Erythroblast (primary cell): ENCODE results near the gene ISM1.

Experiments used
- DNase-seq, 2 experiments: peaks; one replicate each; lab custom pipeline; 2025; lab: John Stamatoyannopoulos, UW
- GATA1 ChIP-seq: IDR thresholded peaks from 2 replicates; pipeline ENCODE4 v1.6.1; 2011; ENCODE audit warnings: low read depth, mild to moderate bottlenecking, control low read depth, low read length, moderate library complexity
- POLR2A ChIP-seq: IDR thresholded peaks from 2 replicates; pipeline ENCODE4 v1.6.1; 2011; ENCODE audit warnings: mild to moderate bottlenecking, low read length

The ISM1 gene

DNA sequence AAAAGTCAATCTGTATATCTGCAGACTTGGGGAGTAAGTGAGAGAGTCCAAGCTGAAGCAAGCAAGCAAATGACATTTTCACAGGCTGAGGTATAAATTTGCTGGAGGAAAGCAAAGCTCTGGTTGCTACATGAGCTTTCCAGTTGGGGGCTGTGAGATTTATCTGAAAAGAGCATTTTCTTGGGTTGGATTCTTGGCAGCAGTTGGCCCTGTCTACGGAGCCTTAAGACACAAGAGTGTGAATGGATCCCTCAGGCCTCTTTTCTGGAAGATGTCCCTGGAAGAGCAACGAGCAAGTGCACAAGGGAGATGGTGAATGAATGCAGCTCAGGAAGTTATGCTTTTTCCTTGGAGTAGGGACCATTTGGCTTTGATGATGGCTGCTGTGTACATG is 30.8 kb downstream of the ISM1 start:
- TF ChIP-seq POLR2A (no peak), GATA1 (no peak)
- no peak for DNase-seq

DNA sequence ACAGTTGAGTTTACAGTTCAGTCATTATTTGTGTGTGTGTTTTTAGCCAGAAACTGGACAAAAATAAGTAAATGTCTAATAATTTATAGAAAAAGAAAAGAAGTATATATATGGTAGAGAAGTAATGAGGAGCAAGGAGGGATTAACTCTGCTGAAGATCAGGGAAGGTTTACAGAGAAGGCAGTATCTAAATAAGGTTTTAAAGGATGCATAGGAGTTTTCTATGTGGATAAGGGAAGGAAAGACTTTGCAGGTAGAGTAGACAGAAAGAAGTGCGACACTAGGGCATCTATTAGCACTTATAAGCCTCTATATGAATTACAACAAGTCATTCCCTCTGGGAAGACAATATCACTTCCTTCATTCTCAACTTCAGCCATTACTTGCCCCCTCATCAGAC is 34.3 kb downstream of the ISM1 start:
- no peak for TF ChIP-seq GATA1
- TF ChIP-seq POLR2A: no peak

DNA sequence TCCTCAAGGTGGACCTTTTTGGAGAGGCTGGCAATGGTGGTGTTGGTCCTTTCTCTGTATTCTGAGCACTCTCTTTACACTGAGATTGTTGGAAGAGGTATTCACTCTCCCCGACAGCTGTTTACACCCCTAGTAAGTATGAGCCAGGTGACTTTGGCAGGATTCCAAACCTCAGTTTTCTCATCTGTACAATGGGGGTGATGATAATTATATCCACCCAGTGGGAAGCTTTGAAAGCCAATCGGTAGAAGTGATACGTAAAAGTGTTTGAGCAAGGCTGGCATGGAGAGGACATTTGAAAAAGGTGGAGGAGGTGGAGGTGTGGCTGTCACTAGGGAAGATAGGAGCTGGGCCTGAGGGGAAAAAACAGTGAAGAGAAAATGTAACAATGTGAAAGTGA is 35.5 kb downstream of the ISM1 start:
- DNase-seq: no peak
- TF ChIP-seq POLR2A: no peak
- no peak for TF ChIP-seq GATA1

More for the DNA sequence above, 34.3 kb downstream of the ISM1 start:
- no peak for DNase-seq

DNA sequence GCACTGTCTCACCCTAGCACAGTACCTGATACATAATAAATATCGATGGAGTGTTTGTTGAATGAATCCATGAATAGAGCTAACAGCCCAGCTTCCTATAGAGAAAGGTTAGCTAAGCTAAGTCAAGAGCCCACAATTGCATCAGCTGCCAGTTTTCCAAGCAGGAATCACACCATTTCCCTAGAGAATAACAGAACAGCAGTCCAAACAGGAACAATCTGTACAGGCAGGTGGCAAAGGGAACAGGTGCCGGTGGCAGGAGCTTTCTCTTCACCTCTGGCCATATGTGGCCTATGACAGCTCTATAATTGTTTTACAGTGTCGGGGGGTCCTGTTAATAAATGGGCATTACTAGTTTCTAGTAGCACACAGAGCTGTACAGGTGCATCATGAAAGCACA is 38.8 kb downstream of the ISM1 start:
- TF ChIP-seq POLR2A: no peak
- TF ChIP-seq GATA1: no peak

DNA sequence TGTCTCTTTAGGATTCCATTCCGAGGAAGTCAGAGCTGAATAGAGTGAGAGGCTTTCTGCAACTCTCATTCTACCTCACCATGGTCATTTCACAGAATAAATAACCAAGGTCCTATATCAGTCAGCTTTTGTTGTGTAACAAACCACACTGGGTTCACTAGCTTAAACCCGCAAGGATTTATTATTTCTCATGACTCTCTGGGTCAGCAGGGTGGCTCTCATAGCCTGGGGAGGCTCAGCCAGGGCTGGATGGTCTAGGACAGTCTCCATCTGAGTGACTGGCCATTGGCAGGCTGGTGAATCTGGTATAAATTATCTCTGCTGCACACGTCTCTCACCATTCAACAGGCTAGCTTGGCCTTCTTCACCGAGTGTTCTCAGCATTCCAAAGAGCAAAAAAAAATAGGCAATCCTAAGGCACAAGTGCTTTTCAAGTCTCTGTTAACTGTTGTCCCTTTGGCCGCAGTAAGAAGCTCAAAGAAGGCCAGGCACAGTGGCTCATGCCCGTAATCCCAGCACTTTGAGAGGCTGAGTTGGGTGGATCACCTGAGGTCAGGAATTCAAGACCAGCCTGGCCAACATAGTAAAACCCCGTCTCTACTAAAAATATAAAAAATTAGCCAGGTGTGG is 39.7 kb downstream of the ISM1 start:
- DNase-seq: no peak
- TF ChIP-seq POLR2A (no peak), GATA1 (no peak)

More for the DNA sequence above, 38.8 kb downstream of the ISM1 start:
- no peak for DNase-seq

DNA sequence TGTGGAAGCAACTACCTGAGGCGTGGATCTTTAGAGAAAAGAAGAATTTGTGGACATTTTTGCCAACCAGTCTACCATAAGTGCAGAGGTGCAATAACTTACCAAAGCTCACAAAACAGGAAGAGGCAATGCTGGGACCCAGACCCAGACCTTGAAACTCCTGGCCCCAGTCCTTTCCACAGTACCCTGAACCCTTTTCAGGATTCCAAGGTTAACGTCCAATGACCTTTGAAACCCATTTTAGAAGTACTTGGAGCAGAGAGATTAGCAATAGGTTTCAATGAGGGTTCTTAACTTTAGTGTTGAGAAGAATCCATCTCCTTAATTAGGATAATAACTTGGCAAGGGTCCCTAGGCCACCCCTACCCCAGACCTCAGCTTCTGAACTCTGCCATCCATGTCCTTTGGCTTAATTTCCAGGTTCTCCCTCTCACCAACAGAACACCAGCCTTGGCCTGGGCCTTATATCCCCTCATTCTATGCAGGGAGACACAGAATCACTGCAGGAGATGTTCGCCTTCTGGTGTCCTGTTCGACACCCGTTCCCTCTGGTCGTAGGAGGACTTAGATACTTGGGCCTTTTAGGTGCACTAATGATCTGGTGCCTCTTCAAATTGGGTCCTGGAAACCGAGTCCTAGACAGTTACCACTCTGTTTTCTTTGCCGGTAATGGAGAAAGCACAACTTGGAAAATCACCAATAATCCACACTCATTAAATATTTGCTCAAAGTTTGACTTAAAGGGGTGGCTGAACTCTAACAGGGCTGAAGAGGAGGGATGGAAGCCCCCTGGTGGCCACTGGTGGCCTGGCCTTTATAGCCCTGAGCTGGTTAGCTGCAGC is 40.6 kb downstream of the ISM1 start:
- no peak for TF ChIP-seq GATA1
- TF ChIP-seq POLR2A: no peak
- DNase-seq: peak; percentile 16 to 28

DNA sequence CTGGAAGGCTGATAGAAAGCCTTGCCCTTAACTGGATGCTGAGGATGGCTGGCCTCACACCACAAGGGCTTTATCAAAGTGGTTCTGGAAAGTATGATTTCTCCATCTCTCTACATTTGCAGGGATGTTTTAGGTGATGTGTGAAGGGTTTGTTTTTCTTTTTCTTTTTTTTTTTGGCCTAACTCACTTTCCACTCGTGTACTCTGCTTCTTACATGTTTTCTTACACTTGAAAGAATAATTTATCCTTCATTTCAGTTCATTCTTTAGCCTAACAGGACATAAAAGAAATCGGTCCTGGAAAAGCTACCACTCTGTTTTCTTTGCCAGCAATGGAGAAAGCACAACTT is 41.2 kb downstream of the ISM1 start:
- no peak for DNase-seq

DNA sequence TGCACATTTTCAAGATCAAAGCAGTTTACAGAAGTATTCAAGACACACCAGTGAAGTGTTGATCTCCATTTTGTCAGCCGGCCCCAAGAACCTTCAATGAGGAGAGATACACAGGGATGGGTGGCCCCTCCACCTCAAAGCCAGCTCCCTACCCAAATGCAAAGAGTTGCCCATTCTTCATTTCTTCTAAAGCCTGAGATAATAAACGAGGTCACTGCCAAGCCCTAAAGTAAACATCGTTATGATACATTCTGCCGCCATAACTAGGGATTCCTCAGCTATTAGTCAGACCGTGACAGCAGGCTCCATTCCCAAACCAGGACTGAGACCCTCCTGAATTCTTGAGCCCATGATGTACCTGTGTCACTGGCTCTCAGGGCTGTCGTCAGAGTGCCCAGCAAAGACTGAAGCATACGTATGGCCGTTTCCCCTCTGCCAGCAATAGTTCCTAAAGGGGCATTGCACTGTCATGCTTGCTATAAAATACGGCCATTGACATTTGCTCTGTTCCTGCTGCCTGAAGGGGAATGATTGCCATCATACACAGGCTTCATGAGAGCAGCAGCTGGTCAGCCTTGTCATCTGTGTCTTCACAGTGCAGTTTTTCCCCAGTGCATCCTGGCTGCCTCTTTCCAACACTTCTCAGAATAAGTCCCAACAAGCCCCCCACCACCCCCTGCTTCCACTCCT is 41.7 kb downstream of the ISM1 start:
- DNase-seq: no peak
- TF ChIP-seq POLR2A (no peak), GATA1 (no peak)

More for the DNA sequence above, 41.2 kb downstream of the ISM1 start:
- TF ChIP-seq POLR2A (no peak), GATA1 (no peak)

DNA sequence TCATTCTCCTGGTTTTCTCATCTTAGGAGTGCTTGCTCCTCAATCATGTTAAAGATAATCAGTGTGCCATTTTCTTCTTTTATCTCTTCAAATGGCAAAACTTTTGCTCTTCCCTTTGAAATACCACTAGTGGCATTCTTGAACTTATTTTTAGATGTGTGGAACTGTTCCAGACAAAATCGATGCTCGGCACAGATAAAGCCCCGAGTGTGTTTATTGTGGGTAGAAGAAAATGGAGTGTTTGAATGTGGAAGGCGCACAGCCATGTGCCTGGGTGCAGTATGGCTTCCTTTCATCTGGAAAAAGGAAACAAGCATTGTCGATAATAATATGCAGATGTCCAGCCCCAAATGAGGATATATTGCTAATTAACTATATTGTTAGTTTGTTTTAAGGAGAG is 42.4 kb downstream of the ISM1 start:
- no peak for TF ChIP-seq POLR2A
- no peak for TF ChIP-seq GATA1
- no peak for DNase-seq

DNA sequence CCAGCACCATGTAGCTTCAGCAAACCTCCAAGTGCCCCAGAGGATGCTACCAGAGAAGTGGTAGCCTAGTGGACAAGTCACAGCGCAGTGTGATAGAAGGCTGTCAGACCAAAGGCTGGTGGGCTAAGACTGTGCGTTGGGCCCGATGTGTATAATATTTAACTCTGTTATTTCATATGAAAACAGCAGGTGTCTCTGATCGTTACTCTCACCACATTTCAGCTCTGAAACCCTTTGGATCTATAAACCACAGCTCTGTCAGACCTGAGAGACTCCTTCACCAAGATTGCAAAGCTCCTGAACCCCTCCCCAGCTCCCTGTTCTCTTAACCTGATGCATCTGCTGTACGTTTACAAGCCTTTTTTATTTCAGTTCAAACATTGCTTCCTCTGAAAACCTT is 43.8 kb downstream of the ISM1 start:
- TF ChIP-seq POLR2A: no peak
- no peak for TF ChIP-seq GATA1
- no peak for DNase-seq

DNA sequence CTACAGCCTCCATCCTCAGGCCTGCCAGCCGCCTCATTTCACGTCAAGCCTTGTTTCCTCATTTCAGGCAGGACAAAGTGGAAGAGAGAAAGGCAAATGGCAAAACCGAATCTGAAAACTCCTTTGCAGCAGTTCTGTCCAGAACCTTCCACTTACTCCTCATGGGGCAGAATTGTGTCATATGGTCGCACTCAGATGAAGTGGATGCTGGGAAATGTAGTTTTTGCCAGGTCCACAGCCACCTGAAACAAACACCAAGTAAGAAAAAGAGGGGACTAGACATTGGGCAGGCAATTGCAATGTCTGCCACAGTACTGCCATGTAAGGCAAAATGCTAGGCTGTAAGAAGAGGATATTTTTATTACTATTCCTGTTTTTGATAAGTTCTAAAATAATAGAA is 44.9 kb downstream of the ISM1 start:
- TF ChIP-seq GATA1: no peak
- TF ChIP-seq POLR2A: no peak
- DNase-seq: no peak

DNA sequence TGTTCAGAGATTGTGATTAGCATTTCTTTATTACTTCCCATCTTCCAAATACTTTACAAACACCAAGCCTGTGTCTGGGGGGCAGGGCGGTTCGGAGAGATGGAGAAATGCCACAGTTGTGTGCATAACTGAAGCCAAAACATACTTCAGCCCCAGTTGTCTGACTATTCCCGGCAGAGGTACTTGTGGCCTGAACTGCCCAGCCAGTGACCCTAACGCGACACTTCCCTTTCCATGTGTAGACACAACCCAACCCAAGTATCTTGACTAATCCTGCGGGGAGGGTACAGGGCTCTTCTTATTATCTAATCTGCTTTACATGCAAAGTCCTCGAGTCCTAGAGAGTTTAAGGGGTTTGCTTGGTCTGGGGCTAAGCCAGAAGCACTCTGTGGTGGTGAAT is 46.2 kb downstream of the ISM1 start:
- TF ChIP-seq GATA1 (no peak), POLR2A (no peak)
- DNase-seq: no peak

DNA sequence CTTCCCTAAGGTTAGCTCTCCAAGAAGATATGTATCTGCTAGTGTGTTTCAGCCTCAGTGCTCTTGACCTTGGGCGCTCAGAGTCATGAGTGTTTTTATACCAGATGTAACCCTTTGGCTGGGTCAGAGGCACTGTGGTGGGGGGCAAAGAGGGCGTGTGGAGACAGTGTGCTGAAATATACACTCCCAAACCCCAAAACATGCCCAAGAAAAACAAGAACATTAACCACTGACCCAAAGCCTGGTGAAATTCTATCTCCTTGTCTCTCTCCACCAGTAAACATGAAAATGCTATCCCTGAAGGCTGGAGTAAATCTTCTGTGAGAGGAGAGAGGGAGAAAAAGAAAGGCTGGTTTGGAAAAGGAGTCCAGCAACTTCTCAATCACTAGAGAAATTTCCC is 47.9 kb downstream of the ISM1 start:
- no peak for DNase-seq
- TF ChIP-seq GATA1 (no peak), POLR2A (no peak)

DNA sequence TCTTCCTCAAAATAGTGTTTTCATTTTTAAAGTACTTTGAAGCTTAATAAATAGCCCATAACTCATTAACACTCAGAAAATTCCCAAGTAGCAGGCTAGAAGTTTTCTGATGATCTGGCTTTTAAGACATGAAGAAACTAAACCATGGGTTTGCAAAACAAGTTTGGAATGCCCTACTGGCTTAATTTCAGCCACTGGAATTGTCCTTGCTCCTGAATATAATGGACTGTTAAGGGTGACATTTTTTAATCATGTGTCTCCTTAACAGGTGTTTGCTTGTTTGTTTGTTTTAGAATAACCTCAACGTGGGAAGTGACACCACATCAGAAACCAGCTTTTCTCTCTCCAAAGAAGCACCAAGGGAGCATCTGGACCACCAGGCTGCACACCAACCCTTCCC is 49.1 kb downstream of the ISM1 start:
- no peak for DNase-seq
- TF ChIP-seq POLR2A (no peak), GATA1 (no peak)

DNA sequence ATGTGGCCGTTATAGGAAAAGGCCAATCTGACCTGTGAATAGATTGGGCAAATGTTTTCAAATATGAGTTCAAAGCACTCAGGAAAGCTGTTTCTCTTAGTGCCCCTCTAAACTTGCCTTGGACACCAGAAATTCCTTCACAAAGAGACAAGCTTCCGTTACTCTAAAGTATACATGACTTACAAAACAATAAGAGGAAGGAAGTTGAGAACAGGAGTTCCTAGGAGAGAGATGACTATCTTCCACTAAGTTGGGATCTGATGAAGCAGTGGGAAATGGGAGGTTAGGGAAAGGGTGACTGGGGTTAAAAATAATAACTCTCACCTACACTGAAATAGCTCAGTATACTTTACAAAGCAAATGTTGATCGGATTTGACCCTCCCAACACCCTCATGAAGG is 50.0 kb downstream of the ISM1 start:
- no peak for DNase-seq
- no peak for TF ChIP-seq GATA1
- no peak for TF ChIP-seq POLR2A
